HEK293 (cell line): ENCODE data around the gene GPRIN2.

Experiments used
- BCL11B ChIP-seq: fragments of 450-650 bp; formaldehyde crosslinking; IDR thresholded peaks from 2 replicates; pipeline ENCODE4 v1.5.1; 2016; ENCODE audit warnings: low read depth, missing biosample characterization, missing genetic modification characterization
- BCL6B ChIP-seq: fragments of 450-650 bp; formaldehyde crosslinking; IDR thresholded peaks from 2 replicates; pipeline ENCODE4 v1.5.1; 2017; ENCODE audit warnings: missing biosample characterization, missing genetic modification characterization
- HIC1 ChIP-seq: fragments of 450-650 bp; formaldehyde crosslinking; IDR thresholded peaks from 2 replicates; pipeline ENCODE4 v1.5.1; 2016; ENCODE audit warnings: missing biosample characterization, missing genetic modification characterization
- KLF1 ChIP-seq: fragments of 450-650 bp; formaldehyde crosslinking; IDR thresholded peaks from 2 replicates; pipeline ENCODE4 v1.5.1; 2016; ENCODE audit warnings: missing biosample characterization, missing genetic modification characterization
- KLF16 ChIP-seq: fragments of 450-650 bp; formaldehyde crosslinking; IDR thresholded peaks from 2 replicates; pipeline ENCODE4 v1.5.1; 2017; ENCODE audit warnings: missing biosample characterization, missing genetic modification characterization
- KLF8 ChIP-seq: fragments of 450-650 bp; formaldehyde crosslinking; IDR thresholded peaks from 2 replicates; pipeline ENCODE4 v1.5.1; 2016; ENCODE audit warnings: missing biosample characterization, missing genetic modification characterization
- PATZ1 ChIP-seq: fragments of 450-650 bp; formaldehyde crosslinking; IDR thresholded peaks from 2 replicates; pipeline ENCODE4 v1.5.1; 2016; ENCODE audit warnings: missing biosample characterization, missing genetic modification characterization
- TCF7L2 ChIP-seq: IDR thresholded peaks from 2 replicates; pipeline ENCODE4 v1.6.1; 2011; ENCODE audit warnings: low read depth, mild to moderate bottlenecking, inconsistent platforms, low read length, moderate library complexity, borderline replicate concordance
- ZBTB7A ChIP-seq: fragments of 450-650 bp; formaldehyde crosslinking; IDR thresholded peaks from 2 replicates; pipeline ENCODE4 v1.5.1; 2016; ENCODE audit warnings: low read depth, missing biosample characterization, missing genetic modification characterization
- ZFHX2 ChIP-seq: fragments of 450-650 bp; formaldehyde crosslinking; conservative IDR thresholded peaks from 2 replicates; pipeline ENCODE4 v1.5.1; 2016; ENCODE audit warnings: missing biosample characterization, missing genetic modification characterization
- ZNF114 ChIP-seq: fragments of 450-650 bp; formaldehyde crosslinking; IDR thresholded peaks from 2 replicates; pipeline ENCODE4 v1.5.0; 2017; ENCODE audit warnings: missing biosample characterization, missing genetic modification characterization
- ZNF175 ChIP-seq: fragments of 450-650 bp; formaldehyde crosslinking; IDR thresholded peaks from 2 replicates; pipeline ENCODE4 v1.5.1; 2016; ENCODE audit warnings: missing biosample characterization, missing genetic modification characterization
- ZNF18 ChIP-seq: fragments of 450-650 bp; formaldehyde crosslinking; IDR thresholded peaks from 2 replicates; pipeline ENCODE4 v1.5.1; 2016; ENCODE audit warnings: missing biosample characterization, missing genetic modification characterization
- ZNF23 ChIP-seq: fragments of 450-650 bp; formaldehyde crosslinking; IDR thresholded peaks from 2 replicates; pipeline ENCODE4 v1.5.1; 2016; ENCODE audit warnings: missing biosample characterization, missing genetic modification characterization, borderline replicate concordance
- ZNF239 ChIP-seq: fragments of 450-650 bp; formaldehyde crosslinking; IDR thresholded peaks from 2 replicates; pipeline ENCODE4 v1.5.1; 2016; ENCODE audit warnings: missing biosample characterization, missing genetic modification characterization
- ZNF26 ChIP-seq: fragments of 450-650 bp; formaldehyde crosslinking; IDR thresholded peaks from 2 replicates; pipeline ENCODE4 v1.5.1; 2016; ENCODE audit warnings: missing biosample characterization, missing genetic modification characterization
- ZNF274 ChIP-seq, 2 experiments: fragments of 200-500 bp in 1 of 2; fragments of 450-650 bp in 1 of 2; sonication (Bioruptor generic) in 1 of 2; formaldehyde crosslinking in 1 of 2; IDR thresholded peaks; 2 replicates each; pipeline versions ENCODE4 v1.5.1 to v1.6.1; 2014 to 2016; ENCODE audit warnings: borderline replicate concordance in 1 of 2, inconsistent platforms in 1 of 2, low read length in 1 of 2, missing biosample characterization in 1 of 2, missing genetic modification characterization in 1 of 2
- ZNF302 ChIP-seq: fragments of 450-650 bp; formaldehyde crosslinking; IDR thresholded peaks from 2 replicates; pipeline ENCODE4 v1.5.1; 2016; ENCODE audit warnings: missing biosample characterization, missing genetic modification characterization, low read depth
- ZNF324 ChIP-seq: fragments of 450-650 bp; formaldehyde crosslinking; IDR thresholded peaks from 2 replicates; pipeline ENCODE4 v1.5.1; 2016; ENCODE audit warnings: missing biosample characterization, missing genetic modification characterization
- ZNF423 ChIP-seq: fragments of 450-650 bp; formaldehyde crosslinking; IDR thresholded peaks from 2 replicates; pipeline ENCODE4 v1.5.1; 2016; ENCODE audit warnings: missing biosample characterization, missing genetic modification characterization
- ZNF514 ChIP-seq: fragments of 450-650 bp; formaldehyde crosslinking; IDR thresholded peaks from 2 replicates; pipeline ENCODE4 v1.5.1; 2016; ENCODE audit warnings: missing biosample characterization, missing genetic modification characterization
- ZNF544 ChIP-seq: fragments of 450-650 bp; formaldehyde crosslinking; IDR thresholded peaks from 2 replicates; pipeline ENCODE4 v1.5.0; 2017; ENCODE audit warnings: missing biosample characterization, missing genetic modification characterization
- ZNF707 ChIP-seq: fragments of 450-650 bp; formaldehyde crosslinking; IDR thresholded peaks from 2 replicates; pipeline ENCODE4 v1.5.1; 2016; ENCODE audit warnings: missing biosample characterization, missing genetic modification characterization
- ZNF747 ChIP-seq: fragments of 450-650 bp; formaldehyde crosslinking; IDR thresholded peaks from 2 replicates; pipeline ENCODE4 v1.5.1; 2016; ENCODE audit warnings: missing biosample characterization, missing genetic modification characterization
- ZNF776 ChIP-seq: fragments of 450-650 bp; formaldehyde crosslinking; IDR thresholded peaks from 2 replicates; pipeline ENCODE4 v1.5.0; 2017; ENCODE audit warnings: missing biosample characterization, missing genetic modification characterization, borderline replicate concordance
- ZNF785 ChIP-seq: fragments of 450-650 bp; formaldehyde crosslinking; IDR thresholded peaks from 2 replicates; pipeline ENCODE4 v1.5.1; 2016; ENCODE audit warnings: missing biosample characterization, missing genetic modification characterization
- ZSCAN5A ChIP-seq: fragments of 450-650 bp; formaldehyde crosslinking; IDR thresholded peaks from 2 replicates; pipeline ENCODE4 v1.5.1; 2016; ENCODE audit warnings: missing biosample characterization, missing genetic modification characterization

Gene GPRIN2

GRCh38 chr10:46525177-46525823 is 31.2 kb downstream of the GPRIN2 start (continued):
- TF ChIP-seq PATZ1 (no peak), ZSCAN5A (tag by site-specific recombination) (0 out of 2 replicates have a peak, but pooled peaks have one; percentile 5), ZNF747 (tag by site-specific recombination) (peak; percentile 61; the same call in 1 of the 2 replicates), ZNF23 (tag by site-specific recombination) (peak; percentile 63; the same call in 1 of the 2 replicates), ZNF18 (tag by site-specific recombination) (peak; percentile 96), ZNF324 (no peak), HIC1 (tag by site-specific recombination) (peak; percentile 58; the same call in 1 of the 2 replicates), ZNF785 (tag by site-specific recombination) (peak; percentile 80), KLF1 (tag by site-specific recombination) (peak; percentile 3; the same call in 1 of the 2 replicates), TCF7L2 (no peak), ZBTB7A (tag by site-specific recombination) (peak; percentile 76; the same call in 1 of the 2 replicates), ZNF776 (tag by site-specific recombination) (peak; percentile 92), ZNF302 (tag by site-specific recombination) (0 out of 2 replicates have a peak, but pooled peaks have one; percentile 10), ZFHX2 (0 out of 2 replicates have a peak, but pooled peaks have one; percentile 2), ZNF544 (tag by site-specific recombination) (peak; percentile 51; the same call in 1 of the 2 replicates), BCL11B (tag by site-specific recombination) (peak; percentile 75; the same call in 1 of the 2 replicates), ZNF707 (peak; percentile 36; the same call in 1 of the 2 replicates), ZNF274 (IDR thresholded peaks at IDR 0.05; ENCODE audit: low read length) (no peak), ZNF274 (tag by site-specific recombination; IDR thresholded peaks at IDR 0.05; ENCODE audit: borderline replicate concordance) (peak; percentile 69; the same call in 1 of the 2 replicates), ZNF175 (tag by site-specific recombination) (peak; percentile 70; the same call in 1 of the 2 replicates), ZNF114 (tag by site-specific recombination) (peak; percentile 74; the same call in 1 of the 2 replicates), ZNF239 (tag by site-specific recombination) (peak; percentile 53; the same call in 1 of the 2 replicates), KLF16 (tag by site-specific recombination) (0 out of 2 replicates have a peak, but pooled peaks have one; percentile 19), KLF8 (tag by site-specific recombination) (no peak), ZNF514 (tag by site-specific recombination) (peak; percentile 18; the same call in 1 of the 2 replicates), ZNF423 (tag by site-specific recombination) (peak; percentile 51; the same call in 1 of the 2 replicates), BCL6B (tag by site-specific recombination) (peak; percentile 54; the same call in 1 of the 2 replicates), ZNF26 (tag by site-specific recombination) (peak; percentile 47)
